LNCaP clone FGC (cell line): ENCODE measurements around the gene COL6A5.

Source experiments
- DNase-seq: peaks from one replicate; pipeline ENCODE4 v3.0.0-alpha.2; 2011; ENCODE audit warnings: low read depth
- H3K4me3 ChIP-seq: 2 replicates; pipeline ENCODE4 v1.5.1; 2011; ENCODE audit warnings: mild to moderate bottlenecking, low read depth, low read length, control low read depth
- CTCF ChIP-seq: IDR thresholded peaks from 2 replicates; pipeline ENCODE4 v1.5.1; 2012; ENCODE audit warnings: mild to moderate bottlenecking; ENCODE audit not compliant: control insufficient read depth, insufficient read depth; ENCODE audit errors: extremely low read depth

The COL6A5 gene

GRCh38 chr3:130345487-130346079 is at the start of gene COL6A5:
Gene COL6A5 (plus strand): TSS chr3:130345672. CDS start chr3:130373639, 27,967 bp downstream.
- H3K4me3 ChIP-seq = no peak within 1 kb of the TSS
- no peak for DNase-seq

GRCh38 chr3:130299531-130299930 is 45.9 kb upstream of the COL6A5 start:
- no peak for DNase-seq
- TF ChIP-seq CTCF = no peak
- no peak overlapping the region for H3K4me3 ChIP-seq

More at GRCh38 chr3:130345487-130346079, at the start of gene COL6A5:
- no peak for TF ChIP-seq CTCF

GRCh38 chr3:130300888-130301287 is 44.6 kb upstream of the COL6A5 start:
- no peak for DNase-seq
- no peak for TF ChIP-seq CTCF
- no peak overlapping the region for H3K4me3 ChIP-seq

- no peak for DNase-seq
- no peak overlapping the region for H3K4me3 ChIP-seq
- TF ChIP-seq CTCF = no peak
Measured at GRCh38 chr3:130310109-130310508, 35.4 kb upstream of the COL6A5 start.

- DNase-seq = no peak
- no peak for TF ChIP-seq CTCF
Measured at GRCh38 chr3:130312374-130312773, 33.1 kb upstream of the COL6A5 start.

GRCh38 chr3:130316169-130316568 is 29.3 kb upstream of the COL6A5 start:
- H3K4me3 ChIP-seq = no peak overlapping the region
- DNase-seq = no peak
- no peak for TF ChIP-seq CTCF

More at GRCh38 chr3:130312374-130312773, 33.1 kb upstream of the COL6A5 start:
- H3K4me3 ChIP-seq = no peak overlapping the region

- TF ChIP-seq CTCF = no peak
- DNase-seq = no peak
- H3K4me3 ChIP-seq = no peak overlapping the region
Measured at GRCh38 chr3:130323503-130323902, 22.0 kb upstream of the COL6A5 start.
